AG10803 (cell line): ENCODE measurements around the gene CCT7.
"Not testable (repeated sequence)": the region's sequence is repeated elsewhere in the genome, so short reads cannot be mapped to it uniquely, and the experiment has no call there.

Experiments
- DNase-seq: peaks from one replicate; pipeline ENCODE4 v3.0.0; 2010; ENCODE audit warnings: low read depth
- H3K4me3 ChIP-seq: 2 replicates; pipeline ENCODE4 v1.5.1; 2011; ENCODE audit warnings: mild to moderate bottlenecking, low read length, control low read depth
- TF ChIP-seq, protein P1 (sequence below): conservative IDR thresholded peaks from 2 replicates; pipeline ENCODE4 v1.5.1; 2011; ENCODE audit warnings: mild to moderate bottlenecking, low read length, control low read depth, inconsistent platforms

The CCT7 gene

DNA sequence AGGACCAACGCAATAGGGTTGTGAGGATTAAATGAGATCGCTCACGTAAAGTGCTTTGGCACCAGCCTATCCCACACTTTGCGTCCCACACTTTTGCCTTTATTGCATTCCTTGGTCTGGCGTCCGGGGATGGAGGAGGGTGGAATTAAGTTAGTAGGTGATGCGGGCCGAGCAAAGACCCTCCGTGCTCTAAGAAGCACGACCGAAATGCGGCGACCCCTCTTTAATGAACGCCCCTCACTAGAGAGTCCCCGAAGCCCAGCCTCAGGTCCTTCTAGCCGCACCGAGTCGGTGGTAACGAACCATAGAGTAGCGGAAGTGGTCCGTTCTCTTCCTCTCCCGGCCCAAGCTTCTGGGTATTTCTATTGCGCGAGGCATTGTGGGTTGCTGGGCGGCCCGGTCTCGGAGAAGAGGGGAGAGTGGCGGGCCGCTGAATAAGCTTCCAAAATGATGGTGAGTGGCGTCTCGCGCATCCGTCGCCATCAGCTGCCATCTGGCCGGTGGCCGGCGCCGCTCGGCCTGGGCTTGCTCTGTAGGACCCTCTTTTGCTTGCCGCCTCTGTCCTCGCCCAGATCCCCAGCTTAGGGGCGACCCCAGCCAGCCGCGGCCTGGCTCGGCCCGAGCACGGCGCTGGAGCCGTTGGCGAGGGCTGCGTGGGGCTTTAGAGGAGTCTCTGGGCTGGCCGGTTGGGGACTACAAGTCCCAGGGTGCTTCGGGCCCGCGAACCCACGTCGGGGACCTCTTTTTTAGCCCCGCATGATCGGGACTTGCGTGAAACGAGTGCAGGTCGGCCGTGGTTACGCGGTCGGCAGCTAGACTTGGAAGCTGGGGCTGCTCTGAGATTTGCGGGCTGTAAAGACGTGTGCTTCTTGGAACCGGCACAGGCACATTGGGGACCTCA lies at the start of gene CCT7:
CCT7 (plus strand) TSS at position 377 of the 901 bp plus-strand sequence; CDS start at position 448, 71 bp downstream.
- peak within 1 kb of the TSS; percentile 96 for H3K4me3 ChIP-seq
- peak; percentile 89 for DNase-seq
- TF ChIP-seq, protein P1, sequence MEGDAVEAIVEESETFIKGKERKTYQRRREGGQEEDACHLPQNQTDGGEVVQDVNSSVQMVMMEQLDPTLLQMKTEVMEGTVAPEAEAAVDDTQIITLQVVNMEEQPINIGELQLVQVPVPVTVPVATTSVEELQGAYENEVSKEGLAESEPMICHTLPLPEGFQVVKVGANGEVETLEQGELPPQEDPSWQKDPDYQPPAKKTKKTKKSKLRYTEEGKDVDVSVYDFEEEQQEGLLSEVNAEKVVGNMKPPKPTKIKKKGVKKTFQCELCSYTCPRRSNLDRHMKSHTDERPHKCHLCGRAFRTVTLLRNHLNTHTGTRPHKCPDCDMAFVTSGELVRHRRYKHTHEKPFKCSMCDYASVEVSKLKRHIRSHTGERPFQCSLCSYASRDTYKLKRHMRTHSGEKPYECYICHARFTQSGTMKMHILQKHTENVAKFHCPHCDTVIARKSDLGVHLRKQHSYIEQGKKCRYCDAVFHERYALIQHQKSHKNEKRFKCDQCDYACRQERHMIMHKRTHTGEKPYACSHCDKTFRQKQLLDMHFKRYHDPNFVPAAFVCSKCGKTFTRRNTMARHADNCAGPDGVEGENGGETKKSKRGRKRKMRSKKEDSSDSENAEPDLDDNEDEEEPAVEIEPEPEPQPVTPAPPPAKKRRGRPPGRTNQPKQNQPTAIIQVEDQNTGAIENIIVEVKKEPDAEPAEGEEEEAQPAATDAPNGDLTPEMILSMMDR = no peak

DNA sequence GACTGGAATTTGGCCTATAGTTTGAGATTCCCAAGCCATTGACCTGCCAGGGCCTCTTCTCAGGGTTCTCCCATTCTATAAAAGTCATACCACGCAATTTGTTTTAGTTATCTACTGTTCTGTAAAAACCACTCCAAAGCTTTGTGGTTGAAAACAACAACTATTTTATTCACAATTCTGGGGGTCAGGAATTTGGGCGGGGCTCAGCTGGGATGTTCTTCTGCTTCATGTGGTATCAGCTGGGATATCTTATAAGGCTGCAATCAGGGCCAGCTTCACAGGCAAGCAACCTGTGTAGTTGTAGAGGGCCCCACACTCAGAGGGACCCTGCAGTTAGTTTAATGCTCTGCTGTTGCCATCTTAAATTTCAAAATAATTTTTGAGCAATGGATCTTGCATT lies 48.1 kb upstream of the CCT7 start:
- DNase-seq = no peak
- no peak overlapping the region for H3K4me3 ChIP-seq
- TF ChIP-seq, protein P1 = no peak

DNA sequence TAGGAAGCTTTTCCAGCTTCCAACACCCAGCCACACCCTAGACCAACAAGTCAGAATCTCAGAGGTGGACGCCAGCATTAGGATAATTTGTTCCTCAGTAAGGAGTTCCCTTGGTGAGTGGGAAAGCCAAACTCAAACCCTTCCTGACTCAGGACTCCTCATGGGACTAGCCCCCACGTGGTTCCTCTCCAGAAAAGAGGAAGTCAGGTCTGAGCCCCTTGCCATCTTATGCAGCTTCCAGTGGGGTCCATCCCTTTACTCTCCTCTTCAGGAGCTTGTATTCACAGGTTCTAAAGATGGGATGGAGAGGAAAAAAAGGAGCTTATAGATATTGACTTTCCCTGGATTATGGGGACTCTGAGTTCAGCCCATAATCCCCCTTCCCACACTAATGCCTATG lies 46.6 kb upstream of the CCT7 start:
- H3K4me3 ChIP-seq = no peak overlapping the region
- TF ChIP-seq, protein P1 = no peak

DNA sequence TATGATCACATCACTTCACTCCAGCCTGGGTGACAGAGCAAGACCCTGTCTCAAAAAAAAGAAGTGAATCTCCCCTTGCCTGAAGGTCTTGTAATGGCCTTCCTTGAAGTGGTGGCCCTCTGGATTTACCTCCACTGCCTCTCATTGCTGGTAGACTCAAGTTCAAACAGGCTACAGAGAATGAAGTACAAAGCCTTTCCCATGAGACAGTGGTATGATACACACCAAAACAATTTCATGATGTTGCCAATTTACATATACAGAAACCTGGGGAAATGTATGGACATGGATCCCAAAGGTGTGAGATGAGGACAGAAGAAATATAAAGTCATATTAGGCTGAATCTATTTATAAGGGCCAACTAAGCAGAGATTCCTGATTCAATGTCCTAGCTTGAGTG lies 36.5 kb upstream of the CCT7 start:
- DNase-seq = no peak
- no peak overlapping the region for H3K4me3 ChIP-seq
- TF ChIP-seq, protein P1 = no peak

More for the DNA sequence above, 46.6 kb upstream of the CCT7 start:
- no peak for DNase-seq

DNA sequence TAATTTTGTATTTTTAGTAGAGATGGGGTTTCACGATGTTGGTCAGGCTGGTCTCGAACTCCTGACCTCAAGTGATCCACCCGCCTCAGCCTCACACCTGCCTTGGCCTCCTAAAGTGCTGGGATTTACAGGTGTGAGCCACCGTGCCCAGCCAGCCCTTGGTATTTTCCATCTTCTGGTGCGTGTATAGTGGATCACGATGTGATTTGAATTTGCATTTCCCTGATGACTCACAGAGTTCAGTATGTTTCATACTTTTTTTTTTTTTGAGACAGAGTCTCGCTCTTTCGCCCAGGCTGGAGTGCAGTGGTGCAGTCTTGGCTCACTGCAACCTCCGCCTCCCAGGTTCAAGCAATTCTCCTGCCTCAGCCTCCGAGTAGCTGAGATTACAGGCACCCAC lies 33.8 kb upstream of the CCT7 start:
- H3K4me3 ChIP-seq, DNase-seq: not testable (repeated sequence)

DNA sequence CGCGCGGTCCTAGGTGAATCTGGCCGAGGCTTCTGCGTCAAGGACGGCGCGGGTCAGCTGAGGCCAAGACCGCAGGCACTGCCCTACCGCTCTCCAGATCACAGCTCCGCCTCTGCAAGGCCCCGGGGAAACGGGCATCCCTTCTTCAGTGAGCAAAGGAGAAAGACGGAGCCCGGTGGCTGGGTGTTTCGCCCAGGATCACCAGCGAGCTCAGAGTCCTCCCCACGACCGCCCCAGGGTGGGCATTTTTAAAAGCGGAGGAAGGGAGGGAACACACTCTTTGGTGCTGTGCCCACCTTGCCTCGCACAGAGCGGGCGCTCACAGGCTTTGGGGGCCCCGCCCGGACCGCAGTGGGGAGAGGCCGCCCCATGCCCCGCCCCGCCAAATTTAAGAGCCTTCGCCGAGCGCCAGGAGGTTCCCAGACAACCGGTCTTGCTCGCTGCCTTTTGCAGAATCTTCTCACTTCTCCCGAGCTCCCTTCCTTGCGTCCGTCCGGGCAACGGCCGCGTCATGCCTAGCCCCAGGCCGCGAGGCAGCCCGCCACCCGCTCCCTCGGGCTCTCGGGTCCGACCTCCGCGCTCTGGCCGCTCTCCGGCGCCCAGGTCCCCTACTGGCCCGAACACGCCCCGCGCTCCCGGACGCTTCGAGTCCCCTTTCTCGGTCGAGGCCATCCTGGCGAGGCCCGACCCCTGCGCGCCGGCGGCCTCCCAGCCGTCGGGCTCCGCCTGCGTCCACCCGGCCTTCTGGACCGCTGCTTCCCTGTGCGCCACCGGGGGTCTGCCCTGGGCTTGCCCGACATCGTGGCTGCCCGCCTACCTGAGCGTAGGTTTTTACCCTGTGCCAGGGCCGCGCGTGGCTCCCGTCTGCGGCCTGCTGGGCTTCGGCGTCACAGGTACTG lies 31.7 kb upstream of the CCT7 start, which contains the start of gene NOTO:
NOTO (plus strand) TSS at position 419 of the 899 bp plus-strand sequence; CDS start at position 512, 93 bp downstream.
- TF ChIP-seq, protein P1 = no peak
- peak within 1 kb of the TSS; percentile 15 for H3K4me3 ChIP-seq
- DNase-seq = no peak

DNA sequence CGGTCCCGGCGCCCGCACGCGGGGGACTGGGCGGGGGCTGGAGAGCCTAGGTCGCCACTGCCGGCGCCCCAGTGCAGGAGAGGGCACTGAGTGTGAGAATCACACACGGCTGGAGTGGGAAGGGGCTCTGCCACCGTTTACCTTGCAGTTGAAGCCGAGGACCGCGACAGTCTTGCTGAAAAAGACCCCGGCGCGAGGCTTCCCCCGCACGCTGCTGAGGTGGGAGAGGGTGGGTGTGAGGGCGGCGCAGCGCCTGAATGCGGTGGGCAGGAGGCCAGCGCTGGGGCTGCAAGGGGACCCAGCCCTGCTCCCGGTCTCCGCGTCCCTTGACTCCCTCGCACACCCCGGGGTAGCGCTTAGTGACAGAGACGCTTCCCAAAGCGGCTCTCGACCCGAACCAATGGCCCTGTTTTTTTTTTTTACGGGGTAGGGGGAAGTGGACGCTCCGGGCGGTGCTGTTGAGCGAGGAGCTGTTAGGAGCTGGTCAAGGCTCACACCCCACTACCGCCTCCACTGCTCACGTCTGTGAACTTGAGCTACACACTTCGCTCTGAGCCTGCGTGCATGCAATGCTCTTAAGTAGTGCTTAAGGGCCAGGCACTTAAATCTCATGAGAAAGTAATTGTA lies 30.9 kb upstream of the CCT7 start:
- DNase-seq = no peak
- TF ChIP-seq, protein P1 = no peak
- H3K4me3 ChIP-seq = no peak overlapping the region
